Thyroid gland (tissue), 4 donors: ENCODE results near the gene RCE1. TPM values are rescaled to one million over a fixed set of nuclear protein-coding genes. Genes with fewer than 3 reads are reported as not detected.
A peak's percentile ranks its signal among the peaks of the same experiment; 100 is the strongest.

ENCODE experiments used
- DNase-seq, 2 donors: peaks; one replicate each; pipeline ENCODE4 v3.0.0-alpha.2; 2019
- H3K27ac ChIP-seq, 3 donors: fragments of 200-600 bp; sonication (generic); 1 replicate in 2 of 3; 2 replicates in 1 of 3; pipeline ENCODE4 v1.5.1; 2016 to 2019; ENCODE audit warnings: mild to moderate bottlenecking in 1 of 3, moderate library complexity in 1 of 3
- H3K27me3 ChIP-seq: fragments of 200-600 bp; sonication (generic); one replicate; pipeline ENCODE4 v1.5.1; 2019
- H3K36me3 ChIP-seq, 2 donors: fragments of 200-600 bp; sonication (generic); one replicate each; pipeline ENCODE4 v1.5.1; 2016 to 2019
- H3K4me1 ChIP-seq, 2 donors: fragments of 200-600 bp; sonication (generic); one replicate each; pipeline ENCODE4 v1.5.1; 2017 to 2019
- H3K4me3 ChIP-seq, 3 donors: fragments of 200-600 bp; sonication (generic); replicated peaks in 1 of 3; 1 replicate in 2 of 3; 2 replicates in 1 of 3; pipeline ENCODE4 v1.5.1; 2016; ENCODE audit warnings: mild to moderate bottlenecking in 1 of 3
- H3K9me3 ChIP-seq: fragments of 200-600 bp; sonication (generic); one replicate; pipeline ENCODE4 v1.5.1; 2017
- POLR2A ChIP-seq, 2 donors: fragments of 450-650 bp; IDR thresholded peaks; one replicate each; pipeline ENCODE4 v1.6.1; 2017; ENCODE audit warnings: antibody characterized with exemption in 2 of 2, mild to moderate bottlenecking in 2 of 2, moderate library complexity in 1 of 2
- WGBS, 2 donors: methylation state at CpG; one replicate each; pipeline ENCODE4 v1.1.5; 2017; 5-methylcytosine and 5-hydroxymethylcytosine counted together
- intact Hi-C: fragments of 100-400 bp; cut with DNase I; formaldehyde crosslinking; loops from one replicate; pipeline ENCODE4 v1.15.1; 2023
- total RNA-seq, 4 donors: library from RNA; depleted of rRNA; stranded (reverse); fragments of >200 nt; gene quantifications; one replicate each; pipeline ENCODE4 v1.2.3, GENCODE V29; 2016
- TF ChIP-seq, protein P1 (sequence below), 6 experiments: fragments of 200-600 bp in 3 of 6; fragments of 450-650 bp in 3 of 6; sonication (generic) in 3 of 6; IDR thresholded peaks; one replicate each; pipeline ENCODE4 v1.5.1; 2016 to 2019; ENCODE audit warnings: antibody characterized with exemption in 6 of 6, mild to moderate bottlenecking in 2 of 6, inconsistent platforms in 1 of 6, moderate library complexity in 1 of 6

RCE1 gene
- total RNA-seq, 4 donors from 2014 or later, result 10.8 to 23.6 (median 16.1) TPM

DNA sequence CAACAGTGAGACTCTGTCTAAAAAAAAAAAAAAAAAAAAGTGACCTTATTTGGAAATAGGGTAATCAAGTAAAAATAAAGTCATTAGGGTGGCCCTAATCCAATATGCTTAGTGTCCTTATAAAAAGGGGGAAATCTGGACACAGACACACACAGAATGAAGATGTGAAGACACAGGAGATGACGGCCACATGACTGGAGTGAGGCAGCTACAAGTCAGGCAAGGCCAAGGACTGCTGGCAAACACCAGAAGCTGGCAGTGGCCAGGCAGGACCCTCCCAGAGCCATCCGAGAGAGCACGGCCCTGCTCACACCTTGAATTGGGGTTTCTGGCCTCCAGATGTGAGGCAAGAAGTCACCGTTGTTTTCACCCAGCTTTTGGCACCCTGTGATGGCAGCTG is 42.2 kb downstream of the RCE1 start:
- TF ChIP-seq, protein P1, sequence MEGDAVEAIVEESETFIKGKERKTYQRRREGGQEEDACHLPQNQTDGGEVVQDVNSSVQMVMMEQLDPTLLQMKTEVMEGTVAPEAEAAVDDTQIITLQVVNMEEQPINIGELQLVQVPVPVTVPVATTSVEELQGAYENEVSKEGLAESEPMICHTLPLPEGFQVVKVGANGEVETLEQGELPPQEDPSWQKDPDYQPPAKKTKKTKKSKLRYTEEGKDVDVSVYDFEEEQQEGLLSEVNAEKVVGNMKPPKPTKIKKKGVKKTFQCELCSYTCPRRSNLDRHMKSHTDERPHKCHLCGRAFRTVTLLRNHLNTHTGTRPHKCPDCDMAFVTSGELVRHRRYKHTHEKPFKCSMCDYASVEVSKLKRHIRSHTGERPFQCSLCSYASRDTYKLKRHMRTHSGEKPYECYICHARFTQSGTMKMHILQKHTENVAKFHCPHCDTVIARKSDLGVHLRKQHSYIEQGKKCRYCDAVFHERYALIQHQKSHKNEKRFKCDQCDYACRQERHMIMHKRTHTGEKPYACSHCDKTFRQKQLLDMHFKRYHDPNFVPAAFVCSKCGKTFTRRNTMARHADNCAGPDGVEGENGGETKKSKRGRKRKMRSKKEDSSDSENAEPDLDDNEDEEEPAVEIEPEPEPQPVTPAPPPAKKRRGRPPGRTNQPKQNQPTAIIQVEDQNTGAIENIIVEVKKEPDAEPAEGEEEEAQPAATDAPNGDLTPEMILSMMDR (IDR thresholded peaks at IDR 0.05), result no peak
- TF ChIP-seq POLR2A (IDR thresholded peaks at IDR 0.05), result no peak
- intact Hi-C loops, result no loop called here
- Histone ChIP-seq H3K27ac (no peak overlapping the region), H3K4me1 (peaks cover 7 to 20% of the 10 kb centered on the region in 2 donors), H3K27me3 (no peaks in the 10 kb centered on the region), H3K36me3 (no peaks in the 10 kb centered on the region), H3K9me3 (no peaks in the 10 kb centered on the region), H3K4me3 (no peak overlapping the region)
- 90 to 93% methylated on average over 2 to 4 of the region's 4 CpGs for WGBS, 2 donors
- no peak for DNase-seq

DNA sequence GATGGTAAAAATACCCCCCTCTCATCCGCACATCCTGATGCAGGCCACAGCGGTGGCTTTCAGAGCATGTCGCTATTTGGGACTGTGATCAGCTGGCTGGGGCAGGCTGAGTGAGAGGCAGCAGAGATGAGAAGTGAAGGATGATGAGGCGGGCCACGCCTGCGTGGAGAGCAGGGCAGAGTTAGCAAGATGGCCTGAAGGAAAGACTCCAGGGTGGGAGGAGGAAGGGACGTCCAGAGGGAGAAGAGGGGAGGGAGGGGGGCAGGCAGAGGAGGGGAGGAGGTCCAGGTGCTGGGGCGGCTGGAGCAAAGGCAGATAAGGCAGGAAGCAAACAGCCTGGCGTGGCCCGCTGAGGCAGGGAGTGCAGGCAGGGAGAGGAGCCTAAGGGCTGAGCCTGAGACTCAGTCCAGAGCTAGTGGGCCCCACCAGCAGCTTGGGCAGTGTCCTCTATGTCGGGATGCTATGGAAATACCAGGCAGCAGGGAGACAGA is 42.8 kb downstream of the RCE1 start:
- Histone ChIP-seq H3K4me1 (peaks cover 5 to 15% of the 10 kb centered on the region in 2 donors), H3K27me3 (no peaks in the 10 kb centered on the region), H3K4me3 (no peak overlapping the region), H3K36me3 (no peaks in the 10 kb centered on the region), H3K27ac (no peak overlapping the region), H3K9me3 (no peaks in the 10 kb centered on the region)
- TF ChIP-seq, protein P1 (IDR thresholded peaks at IDR 0.05), result no peak
- TF ChIP-seq POLR2A (IDR thresholded peaks at IDR 0.05), result no peak
- 87% methylated on average over 11 of the region's 11 CpGs for WGBS, 2 donors
- intact Hi-C loops, result no loop called here
- DNase-seq, result no peak

DNA sequence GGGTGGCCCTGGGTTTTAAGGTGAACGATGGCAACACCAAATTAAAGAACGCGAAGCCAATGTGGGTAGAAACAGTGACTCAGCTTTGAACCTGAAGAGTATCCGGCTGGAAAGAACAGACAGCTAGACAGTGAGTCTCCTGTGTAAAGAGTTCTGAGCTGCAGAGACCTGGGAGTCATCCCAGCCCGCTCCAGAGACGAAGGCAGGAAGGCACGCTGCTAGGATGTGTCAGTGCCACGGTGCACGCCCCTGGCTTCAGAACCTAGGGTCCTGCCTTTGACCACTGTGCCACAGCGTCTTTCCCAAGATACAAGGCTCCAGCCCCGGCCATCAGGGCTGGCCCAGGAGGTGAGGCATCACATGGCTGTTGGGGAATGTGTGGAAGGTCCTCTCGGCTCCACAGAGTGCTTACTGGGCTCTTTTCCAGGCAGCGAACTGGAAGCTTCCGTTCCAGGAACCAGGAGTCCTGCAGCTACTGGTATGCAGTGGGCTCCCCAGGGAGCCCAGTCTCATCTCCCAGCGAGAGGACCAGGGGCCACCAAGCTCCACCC is 43.5 kb downstream of the RCE1 start:
- WGBS, 2 donors, result 65 to 71% methylated on average over 15 of the region's 15 CpGs

DNA sequence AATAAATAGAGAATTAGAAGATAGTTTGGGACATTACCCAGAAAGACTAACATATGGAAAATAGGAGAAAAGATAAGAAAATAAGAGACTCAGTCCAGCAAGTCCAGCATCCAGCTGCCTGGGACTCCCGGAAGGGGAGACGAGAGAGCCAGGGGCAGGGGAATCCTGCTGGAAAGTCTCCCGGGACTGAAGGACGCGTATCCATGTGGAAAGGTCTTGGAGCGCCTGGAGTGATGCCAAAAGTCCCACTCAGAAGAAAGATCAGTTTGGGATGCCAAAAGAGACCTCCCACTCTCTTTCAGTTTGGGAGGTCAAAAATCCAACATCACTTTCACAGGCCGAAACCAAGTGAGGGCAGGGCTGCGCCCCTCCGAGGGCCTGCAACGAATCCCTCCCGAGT is 44.3 kb downstream of the RCE1 start:
- Histone ChIP-seq H3K9me3 (no peaks in the 10 kb centered on the region), H3K4me3 (no peak overlapping the region), H3K27ac (no peak overlapping the region), H3K36me3 (no peaks in the 10 kb centered on the region), H3K27me3 (no peaks in the 10 kb centered on the region), H3K4me1 (peaks cover 5 to 10% of the 10 kb centered on the region in 2 donors)
- no peak for TF ChIP-seq POLR2A (IDR thresholded peaks at IDR 0.05)
- TF ChIP-seq, protein P1 (IDR thresholded peaks at IDR 0.05), result no peak
- intact Hi-C loops, result no loop called here
- WGBS, 2 donors, result 76 to 86% methylated on average over 11 of the region's 11 CpGs
- DNase-seq, result no peak

More for the DNA sequence above, 43.5 kb downstream of the RCE1 start:
- Histone ChIP-seq H3K9me3 (no peaks in the 10 kb centered on the region), H3K27ac (no peak overlapping the region), H3K4me1 (peaks cover 5 to 14% of the 10 kb centered on the region in 2 donors), H3K36me3 (no peaks in the 10 kb centered on the region), H3K4me3 (no peak overlapping the region), H3K27me3 (no peaks in the 10 kb centered on the region)
- peak; percentile 44 to 58 for DNase-seq
- intact Hi-C loops, result no loop called here
- TF ChIP-seq, protein P1 (IDR thresholded peaks at IDR 0.05), result no peak
- no peak for TF ChIP-seq POLR2A (IDR thresholded peaks at IDR 0.05)

DNA sequence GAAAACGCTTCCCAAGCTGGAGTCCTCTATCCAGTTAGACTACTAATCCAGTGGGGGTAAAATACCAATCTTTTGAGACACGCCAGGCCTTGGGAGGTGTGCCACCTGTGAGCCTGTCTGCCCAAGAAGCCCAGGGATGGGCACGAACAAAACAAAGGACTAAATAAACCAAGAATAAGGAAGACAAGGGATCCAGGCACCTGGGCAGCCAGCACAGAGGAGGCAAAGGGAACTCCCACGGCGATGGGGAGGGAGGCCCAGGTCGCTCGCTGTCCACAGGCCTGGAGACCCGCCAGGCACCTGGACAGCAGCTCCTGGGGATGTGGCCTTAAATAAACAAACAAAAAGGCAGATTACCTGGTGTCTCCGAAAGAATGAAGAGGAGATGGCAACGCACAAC is 45.0 kb downstream of the RCE1 start:
- Histone ChIP-seq H3K27ac (no peak overlapping the region), H3K36me3 (no peaks in the 10 kb centered on the region), H3K4me1 (peaks cover 4 to 5% of the 10 kb centered on the region in 2 donors), H3K4me3 (no peak overlapping the region), H3K9me3 (no peaks in the 10 kb centered on the region), H3K27me3 (no peaks in the 10 kb centered on the region)
- DNase-seq, result no peak
- WGBS, 2 donors, result 93 to 94% methylated on average over 10 of the region's 10 CpGs
- intact Hi-C loops, result no loop called here
- TF ChIP-seq, protein P1 (IDR thresholded peaks at IDR 0.05), result no peak
- TF ChIP-seq POLR2A (IDR thresholded peaks at IDR 0.05), result no peak
